A549 (cell line): Measurements from ENCODE around the gene TPRX1. TPM values are rescaled to one million over a fixed set of nuclear protein-coding genes. Genes with fewer than 3 reads are reported as not detected.
"Not testable (repeated sequence)": the region's sequence is repeated elsewhere in the genome, so short reads cannot be mapped to it uniquely, and the experiment has no call there.

Experiments used
- ATAC-seq, 2 experiments: fragments of 200-7000 bp in 1 of 2; fragments of >200 bp in 1 of 2; cut with Nextera tagmentation in 1 of 2; cut with Tn5 transposase in 1 of 2; 3 replicates each; pipeline versions ENCODE4 v1.8.0 to v1.9.1; 2018 to 2020; ENCODE audit warnings: mild to moderate bottlenecking in 1 of 2, moderate library complexity in 1 of 2
- CTCF ChIA-PET: fragments of 300-600 bp; sonication (Branson Sonifier 250); formaldehyde crosslinking; extraction: SDS; loops from one replicate; lab custom pipeline; 2021; ENCODE audit warnings: antibody characterized with exemption, inconsistent platforms; lab: Yijun Ruan, JAX
- POLR2A ChIA-PET: fragments of 350-600 bp; formaldehyde crosslinking; extraction: SDS; loops from one replicate; lab custom pipeline; 2021; ENCODE audit warnings: antibody characterized with exemption, inconsistent platforms; lab: Yijun Ruan, JAX
- DNase-seq, 2 experiments: peaks; one replicate each; pipeline versions ENCODE4 v3.0.0 to v3.0.0-alpha.2; 2011 to 2016; ENCODE audit warnings: low read depth in 1 of 2, low spot score in 1 of 2
- FAIRE-seq: peaks from 2 replicates; lab custom pipeline; 2011; peaks lifted over from hg19 to GRCh38; lab: Jason Lieb, UNC
- H3K27ac ChIP-seq, 2 experiments: fragments of >200 bp; sonication (Bioruptor Twin); formaldehyde crosslinking; 3 replicates each; pipeline ENCODE4 v1.5.1; 2016 to 2017
- H3K4me1 ChIP-seq: fragments of >200 bp; sonication (Bioruptor Twin); formaldehyde crosslinking; 3 replicates; pipeline ENCODE4 v1.6.1; 2016
- H3K4me2 ChIP-seq: fragments of >200 bp; sonication (Bioruptor Twin); formaldehyde crosslinking; 3 replicates; pipeline ENCODE4 v1.6.1; 2016
- H3K4me3 ChIP-seq: fragments of >200 bp; sonication (Bioruptor Twin); formaldehyde crosslinking; 3 replicates; pipeline ENCODE4 v1.5.1; 2016
- H3K9me3 ChIP-seq: fragments of >200 bp; sonication (Bioruptor Twin); formaldehyde crosslinking; 3 replicates; pipeline ENCODE4 v1.6.1; 2016
- BHLHE40 ChIP-seq: IDR thresholded peaks from 2 replicates; pipeline ENCODE4 v1.6.1; 2012; ENCODE audit warnings: low read depth, low read length, inconsistent platforms
- CBX2 ChIP-seq: fragments of 200-600 bp; sonication (generic); IDR thresholded peaks from 2 replicates; pipeline ENCODE4 v1.6.1; 2016; ENCODE audit warnings: low read depth, mild to moderate bottlenecking, borderline replicate concordance
- CHD2 ChIP-seq: fragments of 150-350 bp; IDR thresholded peaks from 2 replicates; pipeline ENCODE4 v1.6.1; 2014; ENCODE audit warnings: low read length; ENCODE audit not compliant: partially characterized antibody
- FOSB ChIP-seq: fragments of 250-450 bp; sonication (Bioruptor Pico); IDR thresholded peaks from 2 replicates; pipeline ENCODE4 v1.5.0; 2020; ENCODE audit warnings: mild to moderate bottlenecking, moderate library complexity
- FOSL2 ChIP-seq, 2 experiments: fragments of 450-650 bp in 1 of 2; fragments of >200 bp in 1 of 2; sonication (Bioruptor Twin) in 1 of 2; formaldehyde crosslinking; IDR thresholded peaks; 2 replicates each; pipeline versions ENCODE4 v1.5.0 to v1.6.1; 2016 to 2020; ENCODE audit warnings: mild to moderate bottlenecking in 1 of 2, moderate library complexity in 1 of 2
- KDM1A ChIP-seq: fragments of 200-600 bp; sonication (generic); IDR thresholded peaks from 2 replicates; pipeline ENCODE4 v1.6.1; 2016; ENCODE audit warnings: low read depth, mild to moderate bottlenecking
- MAFK ChIP-seq: fragments of 450-650 bp; IDR thresholded peaks from 2 replicates; pipeline ENCODE4 v1.6.1; 2014; ENCODE audit not compliant: partially characterized antibody
- NPAS2 ChIP-seq: fragments of 250-450 bp; sonication (Bioruptor Pico); IDR thresholded peaks from 2 replicates; pipeline ENCODE4 v1.8.0; 2022; ENCODE audit warnings: mild to moderate bottlenecking, moderate library complexity, borderline replicate concordance
- POLR2A ChIP-seq: IDR thresholded peaks from 2 replicates; pipeline ENCODE4 v1.6.1; 2012; ENCODE audit warnings: mild to moderate bottlenecking, low read length
- POLR2AphosphoS2 ChIP-seq: conservative IDR thresholded peaks from 2 replicates; pipeline ENCODE4 v1.6.1; 2012; ENCODE audit warnings: low read length, improper control_type of control experiment, inconsistent platforms
- RAD21 ChIP-seq, 2 experiments: fragments of >200 bp in 1 of 2; sonication (Bioruptor Twin) in 1 of 2; formaldehyde crosslinking in 1 of 2; IDR thresholded peaks in 1 of 2; conservative IDR thresholded peaks in 1 of 2; 2 replicates in 1 of 2; 3 replicates in 1 of 2; pipeline ENCODE4 v1.6.1; 2012 to 2018; ENCODE audit warnings: inconsistent platforms in 1 of 2
- SMC3 ChIP-seq: fragments of >200 bp; sonication (Bioruptor Twin); formaldehyde crosslinking; IDR thresholded peaks from 3 replicates; pipeline ENCODE4 v1.6.1; 2018; ENCODE audit warnings: inconsistent platforms
- TFCP2L1 ChIP-seq: fragments of 250-450 bp; sonication (Bioruptor Pico); IDR thresholded peaks from 2 replicates; pipeline ENCODE4 v1.5.0; 2021; ENCODE audit warnings: mild to moderate bottlenecking
- TP53 ChIP-seq: fragments of 250-450 bp; sonication (Bioruptor Pico); IDR thresholded peaks from 2 replicates; pipeline ENCODE4 v1.5.0; 2021; ENCODE audit warnings: mild to moderate bottlenecking, moderate library complexity
- ZFP36 ChIP-seq: fragments of 450-650 bp; IDR thresholded peaks from 2 replicates; pipeline ENCODE4 v1.6.1; 2014; ENCODE audit warnings: borderline replicate concordance; ENCODE audit not compliant: partially characterized antibody
- ZNF302 ChIP-seq: fragments of 250-450 bp; sonication (Bioruptor Pico); IDR thresholded peaks from 2 replicates; pipeline ENCODE4 v1.9.0; 2021; ENCODE audit warnings: inconsistent platforms, mild to moderate bottlenecking, moderate library complexity
- ZSCAN20 ChIP-seq: fragments of 250-450 bp; sonication (Bioruptor Pico); IDR thresholded peaks from 2 replicates; pipeline ENCODE4 v1.8.0; 2022; ENCODE audit warnings: mild to moderate bottlenecking, moderate library complexity
- WGBS: methylation state at CpG from one replicate; pipeline ENCODE4 v1.1.6; 2017; ENCODE audit errors: missing lambda C conversion rate; 5-methylcytosine and 5-hydroxymethylcytosine counted together
- polyA plus RNA-seq, 4 experiments: library from polyadenylated mRNA; depleted of rRNA in 3 of 4; stranded (reverse); fragments of >200 nt; fragmentation: RNase III in 1 of 4; extraction: RNeasy Plus Mini Kit Qiagen cat#74134 plus additional on column Dnase treatment in 1 of 4; gene quantifications; 2 replicates in 3 of 4; 3 replicates in 1 of 4; pipeline ENCODE4 v1.2.3, GENCODE V29; 2011 to 2017
- TF ChIP-seq, protein P1 (sequence below): fragments of >200 bp; sonication (Bioruptor Twin); formaldehyde crosslinking; IDR thresholded peaks from 3 replicates; pipeline ENCODE4 v1.5.1; 2016
- TF ChIP-seq, protein P2 (sequence below): IDR thresholded peaks from 2 replicates; pipeline ENCODE4 v1.6.1; 2012
- TF ChIP-seq, protein P3 (sequence below): fragments of 250-450 bp; sonication (Bioruptor Pico); IDR thresholded peaks from 2 replicates; pipeline ENCODE4 v1.5.0; 2021; ENCODE audit warnings: mild to moderate bottlenecking, moderate library complexity, borderline replicate concordance

TPRX1 gene
- polyA plus RNA-seq, 2 of the 4 experiments (the other 2 are of a cell fraction) = not detected

DNA sequence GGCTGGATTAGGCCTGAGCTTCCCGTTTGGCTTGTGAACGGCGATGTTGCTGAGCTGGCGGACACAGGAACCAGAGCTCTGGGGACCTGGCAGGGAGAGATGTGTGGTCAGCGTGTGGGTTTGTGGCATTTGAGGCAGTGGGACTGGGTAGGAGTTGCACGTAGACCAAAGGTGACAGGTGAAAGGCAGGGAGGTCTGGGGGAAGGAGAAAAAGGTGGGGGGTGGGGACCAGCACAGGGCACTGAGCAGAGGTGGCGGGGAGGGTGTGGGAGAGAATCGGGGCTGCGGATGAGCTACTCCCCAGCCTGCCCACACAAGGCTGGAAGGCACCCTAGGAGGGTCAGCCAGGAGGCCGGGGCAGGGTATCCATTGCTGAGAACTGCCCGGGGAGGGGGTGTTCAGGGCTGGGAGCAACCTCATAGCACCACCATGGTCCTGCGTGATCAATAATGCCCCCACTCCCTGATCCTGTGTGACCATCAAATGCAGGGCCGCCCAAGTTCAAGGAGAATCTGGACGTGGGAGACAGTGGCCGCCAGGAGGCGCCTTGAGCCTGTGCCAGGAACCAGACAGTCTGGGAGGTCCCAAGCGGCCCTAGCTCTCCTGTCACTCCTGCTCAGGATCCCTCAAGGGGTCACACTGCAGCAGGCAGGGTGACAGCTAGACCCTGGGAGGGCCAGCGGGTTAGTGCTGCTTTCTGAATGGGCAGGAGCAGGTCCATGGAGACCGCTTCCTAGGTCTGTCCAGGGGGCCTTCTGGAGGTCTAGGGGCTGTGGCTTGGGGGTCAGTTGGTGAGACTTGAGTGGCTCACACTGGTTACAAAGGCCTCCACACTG is 38.6 kb downstream of the TPRX1 start:
- Histone ChIP-seq H3K4me2 (no peak overlapping the region), H3K4me3 (no peak overlapping the region), H3K27ac (no peak overlapping the region), H3K4me1 (no peaks in the 10 kb centered on the region), H3K9me3 (no peaks in the 10 kb centered on the region)
- ChIA-PET CTCF (interaction anchor here (0.5 to 7.6 kb wide), 33 partner anchors 8 to 492 kb away, joined by 3 to 145 read pairs (median 5); partner anchors contain the start of genes CRX, EHD2, NOP53 and SELENOW), POLR2A (interaction anchor here (0.8 kb wide), 1 partner anchor 21 kb away, joined by 3 read pairs; the partner anchor contains the start of gene NOP53)
- DNase-seq (peak; percentile 58 to 74), ATAC-seq (peak; percentile 66 to 85), FAIRE-seq (no peak)
- 31% methylated on average over 19 of the region's 19 CpGs for WGBS
- TF ChIP-seq TP53 (CRISPR knock-in tag) (no peak), POLR2AphosphoS2 (peak; percentile 78), KDM1A (no peak), CBX2 (no peak), ZNF302 (CRISPR knock-in tag) (no peak), BHLHE40 (no peak), FOSL2 (IDR thresholded peaks at IDR 0.05) (no peak), FOSL2 (CRISPR knock-in tag; IDR thresholded peaks at IDR 0.05) (no peak), MAFK (no peak), FOSB (CRISPR knock-in tag) (no peak), TFCP2L1 (CRISPR knock-in tag) (no peak), SMC3 (peak; percentile 72), RAD21 (conservative IDR thresholded peaks at IDR 0.05 in 1 of 2, IDR thresholded peaks at IDR 0.05 in 1 of 2) (peak; percentile 61 to 84), CHD2 (no peak), NPAS2 (CRISPR knock-in tag) (no peak)
- TF ChIP-seq, protein P1, sequence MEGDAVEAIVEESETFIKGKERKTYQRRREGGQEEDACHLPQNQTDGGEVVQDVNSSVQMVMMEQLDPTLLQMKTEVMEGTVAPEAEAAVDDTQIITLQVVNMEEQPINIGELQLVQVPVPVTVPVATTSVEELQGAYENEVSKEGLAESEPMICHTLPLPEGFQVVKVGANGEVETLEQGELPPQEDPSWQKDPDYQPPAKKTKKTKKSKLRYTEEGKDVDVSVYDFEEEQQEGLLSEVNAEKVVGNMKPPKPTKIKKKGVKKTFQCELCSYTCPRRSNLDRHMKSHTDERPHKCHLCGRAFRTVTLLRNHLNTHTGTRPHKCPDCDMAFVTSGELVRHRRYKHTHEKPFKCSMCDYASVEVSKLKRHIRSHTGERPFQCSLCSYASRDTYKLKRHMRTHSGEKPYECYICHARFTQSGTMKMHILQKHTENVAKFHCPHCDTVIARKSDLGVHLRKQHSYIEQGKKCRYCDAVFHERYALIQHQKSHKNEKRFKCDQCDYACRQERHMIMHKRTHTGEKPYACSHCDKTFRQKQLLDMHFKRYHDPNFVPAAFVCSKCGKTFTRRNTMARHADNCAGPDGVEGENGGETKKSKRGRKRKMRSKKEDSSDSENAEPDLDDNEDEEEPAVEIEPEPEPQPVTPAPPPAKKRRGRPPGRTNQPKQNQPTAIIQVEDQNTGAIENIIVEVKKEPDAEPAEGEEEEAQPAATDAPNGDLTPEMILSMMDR = peak; percentile 83
- TF ChIP-seq, protein P2, sequence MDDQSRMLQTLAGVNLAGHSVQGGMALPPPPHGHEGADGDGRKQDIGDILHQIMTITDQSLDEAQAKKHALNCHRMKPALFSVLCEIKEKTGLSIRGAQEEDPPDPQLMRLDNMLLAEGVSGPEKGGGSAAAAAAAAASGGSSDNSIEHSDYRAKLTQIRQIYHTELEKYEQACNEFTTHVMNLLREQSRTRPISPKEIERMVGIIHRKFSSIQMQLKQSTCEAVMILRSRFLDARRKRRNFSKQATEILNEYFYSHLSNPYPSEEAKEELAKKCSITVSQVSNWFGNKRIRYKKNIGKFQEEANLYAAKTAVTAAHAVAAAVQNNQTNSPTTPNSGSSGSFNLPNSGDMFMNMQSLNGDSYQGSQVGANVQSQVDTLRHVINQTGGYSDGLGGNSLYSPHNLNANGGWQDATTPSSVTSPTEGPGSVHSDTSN = no peak
- TF ChIP-seq, all 56 proteins: peak for 4

DNA sequence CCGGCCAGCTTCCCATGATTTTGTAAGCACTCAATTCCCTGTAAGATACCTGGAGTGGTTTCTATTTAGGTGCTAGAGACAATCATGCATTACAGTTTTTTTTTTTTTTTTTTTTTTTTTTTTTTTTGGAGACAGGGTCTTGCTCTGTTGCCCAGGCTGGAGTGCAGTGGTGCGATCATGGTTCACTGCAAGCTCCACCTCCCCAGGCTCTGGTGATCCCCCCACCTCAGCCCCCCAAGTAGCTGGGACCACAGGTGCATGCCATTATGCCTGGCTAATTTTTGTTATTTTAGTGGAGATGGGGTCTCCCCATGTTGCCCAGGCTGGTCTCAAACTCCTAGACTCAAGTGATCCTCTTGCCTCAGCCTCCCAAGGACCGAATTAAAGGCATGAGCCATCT is 39.6 kb downstream of the TPRX1 start:
- FAIRE-seq, H3K9me3 ChIP-seq, DNase-seq, H3K4me1 ChIP-seq, H3K4me2 ChIP-seq, H3K4me3 ChIP-seq, H3K27ac ChIP-seq, ATAC-seq: not testable (repeated sequence)
- ChIA-PET POLR2A (interaction anchor here (0.6 kb wide), 1 partner anchor 26 kb away, joined by 5 read pairs; no protein-coding TSS in a partner anchor), CTCF (interaction anchor here (0.6 to 7.6 kb wide), 21 partner anchors 12 to 331 kb away, joined by 3 to 145 read pairs (median 7); partner anchors contain the start of genes EHD2, NOP53 and SELENOW)
- 77% methylated on average over 3 of the region's 3 CpGs for WGBS

DNA sequence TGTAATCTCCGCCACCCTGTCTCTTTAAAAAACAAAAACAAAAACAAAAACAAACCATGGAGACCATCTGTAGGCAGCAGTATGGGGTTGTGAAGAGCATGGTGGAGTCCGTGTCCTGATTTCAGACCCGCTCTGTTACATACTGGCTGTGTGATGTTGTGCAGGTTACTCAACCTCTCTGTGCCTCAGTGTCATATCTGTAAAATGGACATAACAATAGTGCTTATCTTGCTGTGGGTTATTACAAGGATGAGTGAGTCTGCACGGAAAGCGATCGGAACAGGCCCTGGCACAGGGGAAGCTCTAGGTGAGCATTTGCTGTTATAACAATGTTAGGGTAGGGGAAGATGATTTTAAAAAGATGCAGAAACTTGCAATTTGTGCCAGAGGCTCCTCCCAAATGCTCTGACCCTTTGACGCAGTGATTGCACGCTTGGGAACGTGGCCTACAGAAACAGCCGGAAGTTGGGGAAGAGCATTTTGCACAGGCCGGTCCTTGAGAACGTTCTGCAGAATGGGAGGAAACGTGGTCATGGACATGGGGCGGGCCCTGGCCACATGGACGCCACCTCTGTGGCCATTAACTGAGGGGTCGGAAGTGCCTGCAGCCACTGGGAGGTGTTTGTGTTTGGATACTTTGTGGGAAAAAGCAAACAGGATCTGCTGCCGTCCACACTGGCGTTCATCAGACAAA is 41.6 kb downstream of the TPRX1 start:
- H3K27ac ChIP-seq = no peak overlapping the region
- WGBS = 87% methylated on average over 18 of the region's 18 CpGs
- no peaks in the 10 kb centered on the region for H3K9me3 ChIP-seq
- TF ChIP-seq ZSCAN20 (no peak), POLR2A (no peak), POLR2AphosphoS2 (peak; percentile 89), ZFP36 (peak; percentile 80), KDM1A (peak; percentile 81; the same call in 1 of the 2 replicates)
- TF ChIP-seq, protein P3, sequence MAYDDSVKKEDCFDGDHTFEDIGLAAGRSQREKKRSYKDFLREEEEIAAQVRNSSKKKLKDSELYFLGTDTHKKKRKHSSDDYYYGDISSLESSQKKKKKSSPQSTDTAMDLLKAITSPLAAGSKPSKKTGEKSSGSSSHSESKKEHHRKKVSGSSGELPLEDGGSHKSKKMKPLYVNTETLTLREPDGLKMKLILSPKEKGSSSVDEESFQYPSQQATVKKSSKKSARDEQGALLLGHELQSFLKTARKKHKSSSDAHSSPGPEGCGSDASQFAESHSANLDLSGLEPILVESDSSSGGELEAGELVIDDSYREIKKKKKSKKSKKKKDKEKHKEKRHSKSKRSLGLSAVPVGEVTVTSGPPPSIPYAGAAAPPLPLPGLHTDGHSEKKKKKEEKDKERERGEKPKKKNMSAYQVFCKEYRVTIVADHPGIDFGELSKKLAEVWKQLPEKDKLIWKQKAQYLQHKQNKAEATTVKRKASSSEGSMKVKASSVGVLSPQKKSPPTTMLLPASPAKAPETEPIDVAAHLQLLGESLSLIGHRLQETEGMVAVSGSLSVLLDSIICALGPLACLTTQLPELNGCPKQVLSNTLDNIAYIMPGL (CRISPR knock-in tag) = no peak
- DNase-seq = no peak
- H3K4me3 ChIP-seq = no peak overlapping the region
- ATAC-seq = 0 out of 6 replicates have a peak, but pooled peaks of 1 of the 2 experiments have one; percentile 14
- FAIRE-seq = no peak
- no peaks in the 10 kb centered on the region; the same call in 2 of the 3 replicates for H3K4me1 ChIP-seq
- CTCF ChIA-PET = interaction anchor here (1.3 to 42.0 kb wide), 4 partner anchors 11 to 55 kb away, joined by 5 to 1389 read pairs (median 139); partner anchors contain the start of genes EHD2 and NOP53
- no peak overlapping the region for H3K4me2 ChIP-seq
- POLR2A ChIA-PET = interaction anchor here (1.0 kb wide), 1 partner anchor 17 kb away, joined by 3 read pairs; no protein-coding TSS in a partner anchor
